HepG2 (cell line): ENCODE results near the gene DMTF1. TPM values are rescaled to one million over a fixed set of nuclear protein-coding genes. Genes with fewer than 3 reads are reported as not detected.

Source experiments
- CEBPB ChIP-seq: IDR thresholded peaks from 2 replicates; pipeline ENCODE4 v1.6.1; 2011; ENCODE audit warnings: low read depth, low read length, improper control_type of control experiment, borderline replicate concordance
- ELF1 ChIP-seq: sonication (generic); formaldehyde crosslinking; IDR thresholded peaks from 2 replicates; pipeline ENCODE4 v1.4.0; 2020; ENCODE audit warnings: missing genetic modification reagents
- IKZF1 ChIP-seq: fragments of 450-650 bp; IDR thresholded peaks from 2 replicates; pipeline ENCODE4 v1.7.1; 2016
- MTA1 ChIP-seq: sonication (generic); formaldehyde crosslinking; IDR thresholded peaks from 2 replicates; pipeline ENCODE4 v1.4.0; 2020; ENCODE audit warnings: missing genetic modification reagents, mild to moderate bottlenecking, borderline replicate concordance
- MXD4 ChIP-seq: IDR thresholded peaks from 2 replicates; pipeline ENCODE4 v1.6.1; 2016; ENCODE audit warnings: mild to moderate bottlenecking, missing biosample characterization, missing genetic modification reagents
- POGZ ChIP-seq: sonication (generic); formaldehyde crosslinking; IDR thresholded peaks from 2 replicates; pipeline ENCODE4 v1.4.0; 2020; ENCODE audit warnings: mild to moderate bottlenecking, missing genetic modification reagents
- RXRA ChIP-seq: sonication (generic); formaldehyde crosslinking; IDR thresholded peaks from 2 replicates; pipeline ENCODE4 v1.5.1; 2020; ENCODE audit warnings: missing genetic modification reagents
- SATB2 ChIP-seq: sonication (generic); formaldehyde crosslinking; IDR thresholded peaks from 2 replicates; pipeline ENCODE4 v1.5.0; 2020; ENCODE audit warnings: missing genetic modification reagents
- SMAD9 ChIP-seq: sonication (generic); formaldehyde crosslinking; IDR thresholded peaks from 2 replicates; pipeline ENCODE4 v1.5.1; 2020; ENCODE audit warnings: mild to moderate bottlenecking, missing genetic modification reagents
- TARDBP ChIP-seq: sonication (generic); formaldehyde crosslinking; IDR thresholded peaks from 2 replicates; pipeline ENCODE4 v1.8.0; 2022; ENCODE audit warnings: mild to moderate bottlenecking, missing genetic modification reagents
- ZBTB21 ChIP-seq: sonication (generic); formaldehyde crosslinking; IDR thresholded peaks from 2 replicates; pipeline ENCODE4 v1.4.0; 2020; ENCODE audit warnings: missing genetic modification reagents
- ZNF180 ChIP-seq: sonication (generic); formaldehyde crosslinking; IDR thresholded peaks from 2 replicates; pipeline ENCODE4 v1.4.0; 2020; ENCODE audit warnings: low read depth, missing genetic modification reagents, borderline replicate concordance
- ZNF225 ChIP-seq: sonication (generic); formaldehyde crosslinking; IDR thresholded peaks from 2 replicates; pipeline ENCODE4 v1.4.0; 2020; ENCODE audit warnings: mild to moderate bottlenecking, missing genetic modification reagents
- polyA plus RNA-seq, 8 experiments: library from polyadenylated mRNA; depleted of rRNA in 3 of 8; stranded (reverse) in 7 of 8; unstranded in 1 of 8; fragments of >200 nt; fragmentation: Illumina TruSeq in 4 of 8; extraction: Trizol in 4 of 8; gene quantifications; 2 replicates each; pipeline versions ENCODE4 v1.2.1 to v1.2.3, GENCODE V29; 2011 to 2016; ENCODE audit warnings: low read depth in 4 of 8, missing spikeins in 1 of 8, mixed read lengths in 1 of 8; ENCODE audit not compliant: insufficient read depth in 1 of 8
- total RNA-seq, 5 experiments: library from RNA; depleted of rRNA; stranded (reverse); fragments of >200 nt; fragmentation: Illumina TruSeq; extraction: Trizol; gene quantifications; 2 replicates each; pipeline ENCODE4 v1.2.3, GENCODE V29; 2016; ENCODE audit warnings: low read depth in 1 of 5
- TF ChIP-seq, protein P1 (sequence below): sonication (generic); formaldehyde crosslinking; conservative IDR thresholded peaks from 2 replicates; pipeline ENCODE4 v1.4.0; 2020; ENCODE audit warnings: missing genetic modification reagents
- TF ChIP-seq, protein P2 (sequence below): IDR thresholded peaks from 2 replicates; pipeline ENCODE4 v1.6.1; 2016; ENCODE audit warnings: mild to moderate bottlenecking
- TF ChIP-seq, protein P3 (sequence below): sonication (generic); formaldehyde crosslinking; IDR thresholded peaks from 2 replicates; pipeline ENCODE4 v1.4.0; 2020; ENCODE audit warnings: missing genetic modification reagents
- TF ChIP-seq, protein P4 (sequence below): IDR thresholded peaks from 2 replicates; pipeline ENCODE4 v1.6.1; 2012; ENCODE audit warnings: low read length, improper control_type of control experiment

Gene DMTF1
- total and polyA plus RNA-seq, 2 of the 13 experiments (the other 11 are each of a cell fraction or from before 2014, with no cell fraction given): 45.8 to 132 TPM

DNA sequence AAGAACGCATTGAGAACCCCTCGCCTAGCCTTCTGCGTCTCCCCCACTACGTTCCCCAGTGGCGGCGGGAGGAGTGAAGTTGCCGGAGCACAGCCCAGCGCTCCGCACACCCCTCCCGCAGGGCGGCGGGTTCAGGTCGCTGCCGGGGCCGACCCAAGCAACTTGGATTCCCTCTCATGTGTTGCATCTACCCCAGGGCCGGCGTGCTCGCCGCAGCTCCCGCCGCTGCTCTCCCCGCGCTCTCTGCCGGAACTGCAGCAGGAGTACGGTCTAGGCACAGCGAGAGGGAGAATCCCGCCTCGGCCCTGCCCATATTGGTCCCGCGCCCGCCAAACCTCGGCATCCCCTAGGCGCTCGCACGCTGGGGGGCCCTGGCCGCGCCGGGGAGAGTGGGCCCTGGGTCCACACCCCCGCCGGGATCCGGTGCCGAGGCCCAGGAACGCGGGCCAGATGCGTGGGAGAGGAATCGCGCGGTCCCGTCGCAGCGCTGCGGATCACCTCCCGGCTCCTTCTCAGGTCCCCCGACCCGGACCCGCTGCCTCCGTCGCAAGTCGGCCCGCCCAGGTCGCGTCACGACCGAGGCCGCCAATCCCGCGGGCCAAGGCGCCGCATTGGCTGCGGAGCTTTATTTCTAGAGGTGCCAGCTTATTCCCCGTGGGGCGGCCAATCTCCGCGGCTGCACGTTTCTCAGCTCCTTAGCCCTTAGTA lies 67.9 kb downstream of the DMTF1 start (continued):
- TF ChIP-seq, protein P1, sequence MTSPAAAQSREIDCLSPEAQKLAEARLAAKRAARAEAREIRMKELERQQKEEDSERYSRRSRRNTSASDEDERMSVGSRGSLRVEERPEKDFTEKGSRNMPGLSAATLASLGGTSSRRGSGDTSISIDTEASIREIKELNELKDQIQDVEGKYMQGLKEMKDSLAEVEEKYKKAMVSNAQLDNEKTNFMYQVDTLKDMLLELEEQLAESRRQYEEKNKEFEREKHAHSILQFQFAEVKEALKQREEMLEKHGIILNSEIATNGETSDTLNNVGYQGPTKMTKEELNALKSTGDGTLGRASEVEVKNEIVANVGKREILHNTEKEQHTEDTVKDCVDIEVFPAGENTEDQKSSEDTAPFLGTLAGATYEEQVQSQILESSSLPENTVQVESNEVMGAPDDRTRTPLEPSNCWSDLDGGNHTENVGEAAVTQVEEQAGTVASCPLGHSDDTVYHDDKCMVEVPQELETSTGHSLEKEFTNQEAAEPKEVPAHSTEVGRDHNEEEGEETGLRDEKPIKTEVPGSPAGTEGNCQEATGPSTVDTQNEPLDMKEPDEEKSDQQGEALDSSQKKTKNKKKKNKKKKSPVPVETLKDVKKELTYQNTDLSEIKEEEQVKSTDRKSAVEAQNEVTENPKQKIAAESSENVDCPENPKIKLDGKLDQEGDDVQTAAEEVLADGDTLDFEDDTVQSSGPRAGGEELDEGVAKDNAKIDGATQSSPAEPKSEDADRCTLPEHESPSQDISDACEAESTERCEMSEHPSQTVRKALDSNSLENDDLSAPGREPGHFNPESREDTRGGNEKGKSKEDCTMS (CRISPR knock-in tag): no peak
- TF ChIP-seq ELF1 (no peak; the same call in 1 of the 2 replicates), MTA1 (CRISPR knock-in tag) (no peak; the same call in 1 of the 2 replicates), MXD4 (CRISPR knock-in tag) (0 out of 2 replicates have a peak, but pooled peaks have one; percentile 28), CEBPB (no peak), SMAD9 (CRISPR knock-in tag) (no peak), RXRA (CRISPR knock-in tag) (peak; percentile 33; the same call in 1 of the 2 replicates), ZNF180 (CRISPR knock-in tag) (no peak), POGZ (CRISPR knock-in tag) (peak; percentile 81), ZBTB21 (no peak), SATB2 (no peak), IKZF1 (no peak), TARDBP (peak; percentile 9; the same call in 1 of the 2 replicates), ZNF225 (CRISPR knock-in tag) (peak; percentile 77; the same call in 1 of the 2 replicates)
- TF ChIP-seq, protein P2, sequence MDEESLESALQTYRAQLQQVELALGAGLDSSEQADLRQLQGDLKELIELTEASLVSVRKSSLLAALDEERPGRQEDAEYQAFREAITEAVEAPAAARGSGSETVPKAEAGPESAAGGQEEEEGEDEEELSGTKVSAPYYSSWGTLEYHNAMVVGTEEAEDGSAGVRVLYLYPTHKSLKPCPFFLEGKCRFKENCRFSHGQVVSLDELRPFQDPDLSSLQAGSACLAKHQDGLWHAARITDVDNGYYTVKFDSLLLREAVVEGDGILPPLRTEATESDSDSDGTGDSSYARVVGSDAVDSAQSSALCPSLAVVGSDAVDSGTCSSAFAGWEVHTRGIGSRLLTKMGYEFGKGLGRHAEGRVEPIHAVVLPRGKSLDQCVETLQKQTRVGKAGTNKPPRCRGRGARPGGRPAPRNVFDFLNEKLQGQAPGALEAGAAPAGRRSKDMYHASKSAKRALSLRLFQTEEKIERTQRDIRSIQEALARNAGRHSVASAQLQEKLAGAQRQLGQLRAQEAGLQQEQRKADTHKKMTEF (CRISPR knock-in tag): peak; percentile 45; the same call in 1 of the 2 replicates
- TF ChIP-seq, protein P3, sequence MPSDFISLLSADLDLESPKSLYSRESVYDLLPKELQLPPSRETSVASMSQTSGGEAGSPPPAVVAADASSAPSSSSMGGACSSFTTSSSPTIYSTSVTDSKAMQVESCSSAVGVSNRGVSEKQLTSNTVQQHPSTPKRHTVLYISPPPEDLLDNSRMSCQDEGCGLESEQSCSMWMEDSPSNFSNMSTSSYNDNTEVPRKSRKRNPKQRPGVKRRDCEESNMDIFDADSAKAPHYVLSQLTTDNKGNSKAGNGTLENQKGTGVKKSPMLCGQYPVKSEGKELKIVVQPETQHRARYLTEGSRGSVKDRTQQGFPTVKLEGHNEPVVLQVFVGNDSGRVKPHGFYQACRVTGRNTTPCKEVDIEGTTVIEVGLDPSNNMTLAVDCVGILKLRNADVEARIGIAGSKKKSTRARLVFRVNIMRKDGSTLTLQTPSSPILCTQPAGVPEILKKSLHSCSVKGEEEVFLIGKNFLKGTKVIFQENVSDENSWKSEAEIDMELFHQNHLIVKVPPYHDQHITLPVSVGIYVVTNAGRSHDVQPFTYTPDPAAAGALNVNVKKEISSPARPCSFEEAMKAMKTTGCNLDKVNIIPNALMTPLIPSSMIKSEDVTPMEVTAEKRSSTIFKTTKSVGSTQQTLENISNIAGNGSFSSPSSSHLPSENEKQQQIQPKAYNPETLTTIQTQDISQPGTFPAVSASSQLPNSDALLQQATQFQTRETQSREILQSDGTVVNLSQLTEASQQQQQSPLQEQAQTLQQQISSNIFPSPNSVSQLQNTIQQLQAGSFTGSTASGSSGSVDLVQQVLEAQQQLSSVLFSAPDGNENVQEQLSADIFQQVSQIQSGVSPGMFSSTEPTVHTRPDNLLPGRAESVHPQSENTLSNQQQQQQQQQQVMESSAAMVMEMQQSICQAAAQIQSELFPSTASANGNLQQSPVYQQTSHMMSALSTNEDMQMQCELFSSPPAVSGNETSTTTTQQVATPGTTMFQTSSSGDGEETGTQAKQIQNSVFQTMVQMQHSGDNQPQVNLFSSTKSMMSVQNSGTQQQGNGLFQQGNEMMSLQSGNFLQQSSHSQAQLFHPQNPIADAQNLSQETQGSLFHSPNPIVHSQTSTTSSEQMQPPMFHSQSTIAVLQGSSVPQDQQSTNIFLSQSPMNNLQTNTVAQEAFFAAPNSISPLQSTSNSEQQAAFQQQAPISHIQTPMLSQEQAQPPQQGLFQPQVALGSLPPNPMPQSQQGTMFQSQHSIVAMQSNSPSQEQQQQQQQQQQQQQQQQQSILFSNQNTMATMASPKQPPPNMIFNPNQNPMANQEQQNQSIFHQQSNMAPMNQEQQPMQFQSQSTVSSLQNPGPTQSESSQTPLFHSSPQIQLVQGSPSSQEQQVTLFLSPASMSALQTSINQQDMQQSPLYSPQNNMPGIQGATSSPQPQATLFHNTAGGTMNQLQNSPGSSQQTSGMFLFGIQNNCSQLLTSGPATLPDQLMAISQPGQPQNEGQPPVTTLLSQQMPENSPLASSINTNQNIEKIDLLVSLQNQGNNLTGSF (CRISPR knock-in tag): no peak
- TF ChIP-seq, protein P4, sequence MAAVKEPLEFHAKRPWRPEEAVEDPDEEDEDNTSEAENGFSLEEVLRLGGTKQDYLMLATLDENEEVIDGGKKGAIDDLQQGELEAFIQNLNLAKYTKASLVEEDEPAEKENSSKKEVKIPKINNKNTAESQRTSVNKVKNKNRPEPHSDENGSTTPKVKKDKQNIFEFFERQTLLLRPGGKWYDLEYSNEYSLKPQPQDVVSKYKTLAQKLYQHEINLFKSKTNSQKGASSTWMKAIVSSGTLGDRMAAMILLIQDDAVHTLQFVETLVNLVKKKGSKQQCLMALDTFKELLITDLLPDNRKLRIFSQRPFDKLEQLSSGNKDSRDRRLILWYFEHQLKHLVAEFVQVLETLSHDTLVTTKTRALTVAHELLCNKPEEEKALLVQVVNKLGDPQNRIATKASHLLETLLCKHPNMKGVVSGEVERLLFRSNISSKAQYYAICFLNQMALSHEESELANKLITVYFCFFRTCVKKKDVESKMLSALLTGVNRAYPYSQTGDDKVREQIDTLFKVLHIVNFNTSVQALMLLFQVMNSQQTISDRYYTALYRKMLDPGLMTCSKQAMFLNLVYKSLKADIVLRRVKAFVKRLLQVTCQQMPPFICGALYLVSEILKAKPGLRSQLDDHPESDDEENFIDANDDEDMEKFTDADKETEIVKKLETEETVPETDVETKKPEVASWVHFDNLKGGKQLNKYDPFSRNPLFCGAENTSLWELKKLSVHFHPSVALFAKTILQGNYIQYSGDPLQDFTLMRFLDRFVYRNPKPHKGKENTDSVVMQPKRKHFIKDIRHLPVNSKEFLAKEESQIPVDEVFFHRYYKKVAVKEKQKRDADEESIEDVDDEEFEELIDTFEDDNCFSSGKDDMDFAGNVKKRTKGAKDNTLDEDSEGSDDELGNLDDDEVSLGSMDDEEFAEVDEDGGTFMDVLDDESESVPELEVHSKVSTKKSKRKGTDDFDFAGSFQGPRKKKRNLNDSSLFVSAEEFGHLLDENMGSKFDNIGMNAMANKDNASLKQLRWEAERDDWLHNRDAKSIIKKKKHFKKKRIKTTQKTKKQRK: no peak
